K562 treated with DMSO at 1 percent for 24 hours (cell line): ENCODE data around the gene CCL3. TPM values are rescaled to one million over a fixed set of nuclear protein-coding genes. Genes with fewer than 3 reads are reported as not detected.

Experiments
- total RNA-seq: library from RNA; unstranded; fragments of 300-600 nt; gene quantifications from 2 replicates; pipeline ENCODE4 v1.2.3, GENCODE V29; 2022; ENCODE audit warnings: low read depth; ENCODE audit not compliant: insufficient read depth

Gene CCL3
- total RNA-seq: not detected in 2 replicates

GRCh38 chr17:36089888-36090836, at the start of gene CCL3:
Gene CCL3 (minus strand): TSS chr17:36090143. CDS start chr17:36090058, 85 bp downstream.

GRCh38 chr17:36103401-36103975, 13.5 kb upstream of the CCL3 start, which contains the start of gene CCL4:
Gene CCL4 (plus strand): TSS chr17:36103827. CDS start chr17:36103906, 79 bp downstream.

GRCh38 chr17:36063786-36064541, 26.0 kb downstream of the CCL3 start, which contains the start of gene CCL18:
Gene CCL18 (plus strand): TSS chr17:36064272. CDS start chr17:36064343, 71 bp downstream.

Other genes starting within 250 kb of the CCL3 start
- gene HEATR9, start 221.3 kb downstream of the CCL3 start, total RNA-seq: not detected in 2 replicates
- 0.53 and 0.67 TPM in 2 replicates for gene CCL5, start 209.8 kb downstream of the CCL3 start, total RNA-seq
- gene RDM1, start 159.4 kb downstream of the CCL3 start, total RNA-seq: 10.2 and 13.9 TPM in 2 replicates
- gene LYZL6, start 146.4 kb downstream of the CCL3 start, total RNA-seq: not detected in 2 replicates
- gene CCL16, start 108.6 kb downstream of the CCL3 start, total RNA-seq: not detected in 2 replicates
- not detected in 2 replicates for gene CCL14, start 103.4 kb downstream of the CCL3 start, total RNA-seq
- gene CCL15, start 88.6 kb downstream of the CCL3 start, total RNA-seq: not detected in 2 replicates
- not detected in 2 replicates for gene CCL23, start 72.2 kb downstream of the CCL3 start, total RNA-seq
- gene CCL18, start 25.9 kb downstream of the CCL3 start, total RNA-seq: not detected in 2 replicates
- not detected in 2 replicates for gene CCL4, start 13.7 kb upstream of the CCL3 start, total RNA-seq
- gene TBC1D3B, start 86.5 kb upstream of the CCL3 start, total RNA-seq: not detected in 2 replicates
- gene CCL3L1, start 106.6 kb upstream of the CCL3 start, total RNA-seq: not detected in 2 replicates
- not detected in 2 replicates for gene CCL4L2, start 120.9 kb upstream of the CCL3 start, total RNA-seq
- gene TBC1D3I, start 174.4 kb upstream of the CCL3 start, total RNA-seq: not detected in 2 replicates
- gene TBC1D3G, start 233.7 kb upstream of the CCL3 start, total RNA-seq: not detected in 2 replicates